ENCODE measurements around the gene CAST.

DNA sequence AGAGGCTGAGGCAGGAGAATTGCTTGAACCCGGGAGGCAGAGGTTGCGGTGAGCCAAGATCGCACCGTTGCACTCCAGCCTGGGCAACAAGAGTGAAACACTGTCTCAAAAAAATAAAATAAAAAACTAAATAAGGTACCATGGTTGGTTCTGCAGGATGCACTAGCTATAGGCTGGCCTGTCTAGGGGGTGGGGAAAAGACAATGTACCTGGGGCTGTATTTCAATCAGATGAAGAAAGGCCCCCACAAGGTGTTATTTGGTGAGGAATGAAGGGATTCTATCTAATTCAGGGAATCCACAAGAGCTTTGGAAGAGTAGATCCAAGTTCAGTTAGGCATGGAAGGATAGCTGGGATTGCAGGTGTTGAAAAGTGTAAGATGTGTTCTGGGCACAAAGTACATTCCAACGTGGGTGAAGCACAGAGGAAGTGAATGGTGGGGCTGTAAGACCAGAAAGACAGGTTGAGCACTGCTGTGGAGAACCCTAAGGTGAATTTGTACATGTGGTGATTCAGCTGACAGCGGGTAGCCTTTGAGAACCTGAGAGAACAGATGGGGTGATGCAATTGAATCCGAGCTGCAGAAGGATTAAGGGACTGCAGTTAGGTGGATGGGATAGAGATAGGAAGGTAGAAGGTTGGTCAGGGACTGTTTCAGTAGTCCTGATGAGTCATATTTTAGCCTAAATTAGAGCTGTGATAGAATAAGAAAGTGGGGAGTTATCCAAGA, 71.8 kb downstream of the CAST start:
- TF ChIP-seq, protein P1, sequence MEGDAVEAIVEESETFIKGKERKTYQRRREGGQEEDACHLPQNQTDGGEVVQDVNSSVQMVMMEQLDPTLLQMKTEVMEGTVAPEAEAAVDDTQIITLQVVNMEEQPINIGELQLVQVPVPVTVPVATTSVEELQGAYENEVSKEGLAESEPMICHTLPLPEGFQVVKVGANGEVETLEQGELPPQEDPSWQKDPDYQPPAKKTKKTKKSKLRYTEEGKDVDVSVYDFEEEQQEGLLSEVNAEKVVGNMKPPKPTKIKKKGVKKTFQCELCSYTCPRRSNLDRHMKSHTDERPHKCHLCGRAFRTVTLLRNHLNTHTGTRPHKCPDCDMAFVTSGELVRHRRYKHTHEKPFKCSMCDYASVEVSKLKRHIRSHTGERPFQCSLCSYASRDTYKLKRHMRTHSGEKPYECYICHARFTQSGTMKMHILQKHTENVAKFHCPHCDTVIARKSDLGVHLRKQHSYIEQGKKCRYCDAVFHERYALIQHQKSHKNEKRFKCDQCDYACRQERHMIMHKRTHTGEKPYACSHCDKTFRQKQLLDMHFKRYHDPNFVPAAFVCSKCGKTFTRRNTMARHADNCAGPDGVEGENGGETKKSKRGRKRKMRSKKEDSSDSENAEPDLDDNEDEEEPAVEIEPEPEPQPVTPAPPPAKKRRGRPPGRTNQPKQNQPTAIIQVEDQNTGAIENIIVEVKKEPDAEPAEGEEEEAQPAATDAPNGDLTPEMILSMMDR (IDR thresholded peaks at IDR 0.05; ENCODE audit: low read depth, low read length, poor library complexity, severe bottlenecking), result no peak
- no peak for TF ChIP-seq EZH2phosphoT487 (IDR thresholded peaks at IDR 0.05; ENCODE audit: borderline replicate concordance, low read length)
